ENCODE data around the gene CUX1.
"Not testable (repeated sequence)": the region's sequence is repeated elsewhere in the genome, so short reads cannot be mapped to it uniquely, and the experiment has no call there.

The CUX1 gene

GRCh38 chr7:101803203-101804087 lies 14.0 kb upstream of the CUX1 start:
- DNase-seq = no peak

- peak; percentile 25 for DNase-seq
Measured at GRCh38 chr7:101804088-101804963, 13.1 kb upstream of the CUX1 start.

- DNase-seq = peak; percentile 32
Measured at GRCh38 chr7:101804967-101805366, 12.5 kb upstream of the CUX1 start.

GRCh38 chr7:101812595-101812994 lies 4.8 kb upstream of the CUX1 start:
- no peak for DNase-seq

- DNase-seq = no peak
Measured at GRCh38 chr7:101813402-101814019, 3.9 kb upstream of the CUX1 start.

- DNase-seq = peak; percentile 54
Measured at GRCh38 chr7:101814081-101814990, 3.1 kb upstream of the CUX1 start.

GRCh38 chr7:101814991-101815825 lies 2.2 kb upstream of the CUX1 start:
- peak; percentile 64 for DNase-seq

- peak; percentile 78 for DNase-seq
Measured at GRCh38 chr7:101815826-101816594, 1.4 kb upstream of the CUX1 start.

GRCh38 chr7:101816595-101817470 lies 593 bp upstream of the CUX1 start:
- DNase-seq = no peak

- no peak for DNase-seq
Measured at GRCh38 chr7:101818287-101819071, 1.1 kb downstream of the CUX1 start.

- no peak for DNase-seq
Measured at GRCh38 chr7:101819183-101819582, 1.8 kb downstream of the CUX1 start.

- no peak for DNase-seq
Measured at GRCh38 chr7:101819913-101820522, 2.6 kb downstream of the CUX1 start.

- no peak for DNase-seq
Measured at GRCh38 chr7:101820703-101821102, 3.3 kb downstream of the CUX1 start.

GRCh38 chr7:101822632-101823031 lies 5.2 kb downstream of the CUX1 start:
- not testable (repeated sequence) for DNase-seq

GRCh38 chr7:101823096-101823495 lies 5.7 kb downstream of the CUX1 start:
- DNase-seq = no peak

GRCh38 chr7:101823596-101823995 lies 6.2 kb downstream of the CUX1 start:
- DNase-seq = no peak

GRCh38 chr7:101824440-101824839 lies 7.0 kb downstream of the CUX1 start:
- no peak for DNase-seq
